Endometrial microvascular endothelial cells (primary cell): Measurements from ENCODE around the gene AMACR. TPM values are rescaled to one million over a fixed set of nuclear protein-coding genes. Genes with fewer than 3 reads are reported as not detected.

Experiments used
- in situ Hi-C: cut with HindIII; loops from 2 replicates; pipeline ENCODE4 v1.10.0; 2017; ENCODE audit warnings: low sequenced_read_pairs, low pct_unique_long_range_greater_than_20kb; ENCODE audit errors: inconsistent ontology term
- total RNA-seq: library from RNA; depleted of rRNA; stranded (reverse); fragments of >200 nt; gene quantifications from one replicate; pipeline ENCODE4 v1.2.3, GENCODE V29; 2015; ENCODE audit errors: inconsistent ontology term

Gene AMACR
- total RNA-seq = 8.4 TPM

DNA sequence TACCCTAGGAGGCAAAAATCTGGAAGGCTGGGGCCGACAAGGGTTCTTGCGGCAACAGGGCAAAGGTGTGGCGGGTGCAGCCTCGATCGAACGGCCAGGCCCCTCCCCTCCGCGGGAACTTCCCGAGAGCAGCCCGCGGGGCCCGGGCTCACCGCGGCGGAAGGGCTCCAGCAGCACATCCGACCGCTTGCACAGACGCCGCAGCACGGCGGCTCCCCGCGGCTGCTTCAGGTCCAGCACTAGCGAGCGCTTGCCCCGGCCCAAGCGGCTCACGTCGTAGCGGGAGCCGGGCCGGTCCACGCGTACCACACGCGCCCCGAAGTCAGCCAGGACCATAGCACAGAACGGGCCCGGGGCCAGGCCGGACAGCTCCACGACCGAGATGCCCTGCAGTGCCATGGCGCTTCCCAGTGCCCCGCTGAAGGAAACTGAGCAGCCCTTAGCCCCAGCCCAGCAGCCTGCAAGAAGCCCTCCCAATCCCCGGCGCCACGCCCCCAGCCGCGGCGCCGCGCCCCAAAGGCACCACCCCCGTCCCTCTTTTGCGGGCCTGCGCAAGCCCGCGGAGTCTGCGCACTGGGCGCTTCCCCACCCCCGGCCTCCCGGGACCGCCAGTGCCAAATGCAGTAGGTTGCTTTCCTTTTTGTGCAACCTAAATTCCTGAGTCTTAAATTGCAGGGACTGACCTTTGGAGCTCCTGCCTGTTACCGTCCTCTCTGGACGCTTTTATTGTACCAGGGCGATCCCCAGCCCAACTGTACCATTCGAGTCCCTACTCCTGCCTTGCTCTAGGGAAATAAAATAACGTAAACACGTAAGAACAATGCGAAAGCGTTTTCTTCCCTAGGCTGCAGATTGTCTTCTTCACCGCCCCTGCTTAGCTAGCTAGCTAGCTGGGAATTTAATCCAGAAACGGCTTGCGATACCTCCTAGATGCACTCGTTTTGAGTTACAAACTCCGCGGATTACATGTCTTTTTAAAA lies at the start of gene AMACR:
Gene AMACR (minus strand): TSS at position 430 of the 980 bp plus-strand sequence. CDS start 31 bp downstream, at position 399.
- in situ Hi-C loops = no loop called here

DNA sequence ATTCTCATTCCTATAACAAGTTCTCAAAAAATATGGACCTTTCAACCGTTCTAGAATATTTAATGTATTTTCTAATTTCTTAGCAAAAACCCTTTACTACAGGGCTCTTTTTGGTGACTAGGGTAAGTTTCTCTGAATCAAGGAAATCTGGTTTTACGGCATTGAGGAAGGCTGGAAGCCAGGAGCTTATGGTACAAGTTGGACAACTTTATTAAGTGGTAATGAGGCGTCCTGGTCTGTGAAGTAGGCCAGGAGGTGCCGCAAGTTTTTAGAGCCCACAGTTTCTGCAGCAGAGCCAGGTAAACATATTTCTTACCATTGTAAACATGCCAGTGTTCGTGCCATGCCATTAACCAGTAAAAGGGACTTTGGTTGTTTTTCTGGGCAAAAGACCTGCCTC lies 49.7 kb upstream of the AMACR start:
- in situ Hi-C loops = no loop called here

DNA sequence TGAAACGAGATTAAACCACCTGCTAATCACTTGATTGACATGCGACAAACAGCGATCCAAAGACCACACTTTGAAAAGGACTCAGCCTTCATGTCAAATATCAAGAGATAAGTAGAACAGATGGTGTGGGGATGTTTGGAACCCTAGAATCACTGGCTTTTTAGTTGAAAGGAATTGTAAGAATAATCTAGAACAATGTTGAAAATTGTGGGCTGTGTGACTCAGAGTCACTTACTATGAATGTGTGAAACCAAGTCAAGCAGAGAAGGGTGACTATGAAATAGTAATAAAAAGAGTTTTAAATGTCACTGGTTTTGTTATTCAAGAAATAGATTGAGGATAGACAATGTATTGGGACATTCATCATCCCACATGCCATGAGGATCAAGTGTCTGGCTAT lies 49.3 kb upstream of the AMACR start:
- in situ Hi-C loops = no loop called here

DNA sequence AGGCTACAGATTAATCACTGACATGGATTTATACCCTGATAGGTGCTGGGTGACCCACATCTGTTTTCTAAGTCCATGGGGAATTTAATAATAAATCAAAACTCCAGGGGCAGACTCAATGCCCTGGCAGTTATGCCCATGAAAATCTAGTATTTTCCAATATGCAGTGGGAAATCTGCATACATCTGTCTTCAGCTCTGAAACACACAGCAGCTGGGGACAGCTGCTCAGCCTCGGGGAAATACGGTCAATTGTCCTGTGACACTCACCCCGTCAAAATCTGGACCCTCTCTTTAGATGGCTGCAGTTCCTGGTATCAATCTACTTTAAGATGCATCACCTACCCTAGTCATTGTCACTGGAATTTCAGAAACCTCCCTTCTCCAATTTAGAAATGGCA lies 47.8 kb upstream of the AMACR start:
- in situ Hi-C loops = no loop called here

DNA sequence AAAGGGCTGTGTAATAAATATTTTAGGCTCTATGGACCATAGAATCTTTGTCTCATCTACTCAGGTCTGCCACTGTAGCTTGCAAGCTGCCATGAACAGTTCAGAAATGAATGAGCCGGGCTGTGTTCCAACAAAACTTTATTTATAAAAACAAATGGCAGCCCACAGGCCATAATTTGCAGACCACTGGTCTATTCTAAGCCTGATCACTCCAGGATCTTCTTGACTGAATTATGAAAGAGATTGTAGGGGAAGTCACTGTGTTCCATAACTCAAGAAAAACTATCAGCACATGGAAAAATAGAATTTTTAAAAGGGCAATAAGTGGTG lies 46.5 kb upstream of the AMACR start:
- in situ Hi-C loops = no loop called here

DNA sequence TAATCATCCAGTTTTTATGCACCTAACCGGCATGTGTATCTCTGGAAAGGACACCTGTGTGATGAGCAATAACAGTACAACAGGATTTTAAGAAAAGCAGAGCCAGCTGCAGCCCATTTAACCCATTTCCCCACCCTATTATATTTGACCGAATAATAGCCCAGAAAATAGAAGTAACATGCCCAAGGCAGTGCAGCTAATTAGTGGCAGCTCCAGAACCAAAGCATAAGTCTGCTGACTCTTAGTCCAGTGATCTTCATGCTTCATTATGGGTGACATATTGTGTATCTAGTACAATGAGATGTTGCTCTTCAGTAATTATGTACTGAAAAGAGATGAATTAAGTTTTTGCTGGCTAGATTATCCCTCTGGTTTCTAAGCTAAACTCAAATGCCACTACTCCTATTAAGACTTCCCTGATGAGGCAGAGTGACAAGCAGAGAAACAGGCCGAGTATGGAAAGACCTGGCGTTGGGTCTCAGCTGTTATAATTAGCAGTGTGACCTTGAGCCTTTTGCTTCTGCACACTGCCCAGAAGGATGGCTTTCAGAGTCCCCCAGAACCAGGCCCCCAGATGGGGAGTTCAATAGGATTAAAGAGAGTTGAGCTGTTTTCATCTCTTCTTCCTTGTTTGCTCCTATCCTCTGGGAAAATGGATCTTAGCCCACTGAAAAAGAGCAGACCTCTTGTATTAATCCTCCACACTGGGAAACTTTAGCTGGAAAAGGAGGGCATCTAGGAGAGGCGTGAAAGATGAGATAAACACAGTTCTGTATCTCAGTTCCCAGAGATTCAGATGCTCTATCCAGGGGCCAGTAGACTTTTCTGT lies 45.9 kb upstream of the AMACR start:
- in situ Hi-C loops = no loop called here

DNA sequence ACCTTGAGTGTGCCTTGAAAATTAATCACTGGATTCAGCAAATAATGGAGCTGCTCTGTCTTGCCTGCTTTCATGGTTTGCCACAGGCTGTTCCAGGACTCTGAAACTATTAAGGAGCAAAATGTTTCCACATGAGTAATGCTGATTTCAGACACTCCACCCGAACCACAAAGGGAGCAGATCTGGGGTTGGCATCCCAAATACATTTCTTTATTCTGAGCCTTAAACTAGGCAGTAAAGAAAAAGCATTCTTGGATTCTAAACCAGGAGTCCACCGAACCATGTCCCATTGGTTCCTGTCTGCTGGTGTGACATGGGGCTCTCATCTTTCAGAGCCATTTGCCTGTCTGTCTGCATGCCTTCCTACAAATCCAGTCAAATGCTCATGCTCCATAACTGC lies 45.3 kb upstream of the AMACR start:
- in situ Hi-C loops = no loop called here

DNA sequence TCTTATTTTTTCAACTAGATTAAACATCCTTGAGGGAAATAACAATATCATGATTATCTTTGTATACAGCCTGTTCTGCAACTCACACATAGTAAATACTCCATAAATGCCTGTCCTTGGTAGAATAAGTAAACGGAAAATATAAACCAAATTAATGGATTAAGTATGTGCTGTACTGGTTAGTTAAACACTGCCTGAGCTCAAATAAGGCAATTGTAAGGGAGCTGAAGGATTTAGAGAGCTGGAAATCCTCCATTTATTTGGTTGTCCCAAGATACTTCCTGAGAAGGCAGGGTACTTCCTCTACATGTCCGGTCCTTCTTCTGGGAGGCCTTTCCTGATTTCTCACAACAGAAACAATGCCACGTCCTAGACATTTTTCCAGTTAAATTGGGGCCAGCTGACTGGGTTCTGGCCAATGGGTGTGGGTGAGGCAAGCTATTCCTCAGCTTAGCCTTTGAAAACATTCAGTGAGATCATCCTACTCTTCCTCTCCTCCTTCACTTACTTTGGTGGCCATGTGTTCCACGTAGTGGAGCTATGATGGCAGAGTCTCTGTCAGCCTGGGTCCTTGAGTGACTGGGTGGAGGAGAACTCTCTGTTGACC lies 43.6 kb upstream of the AMACR start:
- in situ Hi-C loops = no loop called here

DNA sequence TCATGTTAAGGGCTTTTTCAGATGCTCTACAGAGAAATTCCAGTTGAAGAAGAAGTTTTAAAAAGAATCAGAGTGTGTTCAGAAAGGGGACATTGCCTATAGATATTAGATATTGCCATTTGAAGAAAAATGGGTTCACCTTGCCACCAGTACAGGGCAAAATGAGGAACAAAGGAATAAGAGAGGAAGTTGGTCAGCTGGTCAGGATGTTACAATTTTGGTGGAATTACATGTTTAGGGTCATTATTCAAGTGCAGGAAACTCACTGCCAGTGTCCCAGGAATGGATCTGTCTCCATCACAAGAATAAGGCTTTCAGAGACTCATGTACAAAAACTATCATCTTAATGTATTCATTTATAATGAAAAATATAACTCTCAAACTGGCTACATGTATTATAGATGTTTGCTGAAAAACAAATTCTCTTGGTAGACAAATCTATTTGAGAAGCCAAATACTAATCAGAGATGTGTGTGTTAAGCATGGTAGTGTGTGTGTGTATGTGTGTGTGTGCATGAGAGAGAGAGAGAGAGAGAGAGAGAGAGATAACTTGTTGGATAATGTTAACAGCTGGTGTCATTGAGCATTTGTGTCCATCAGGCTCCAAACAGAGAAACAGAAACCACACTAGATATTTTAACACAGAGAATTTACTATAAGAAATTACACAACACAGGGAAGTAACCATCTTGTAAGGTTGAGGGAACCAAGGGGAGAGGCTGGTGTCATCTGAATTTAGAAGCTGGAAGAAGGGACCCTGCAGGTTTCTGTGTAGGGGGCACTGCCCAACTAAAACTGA lies 40.1 kb upstream of the AMACR start:
- in situ Hi-C loops = no loop called here

DNA sequence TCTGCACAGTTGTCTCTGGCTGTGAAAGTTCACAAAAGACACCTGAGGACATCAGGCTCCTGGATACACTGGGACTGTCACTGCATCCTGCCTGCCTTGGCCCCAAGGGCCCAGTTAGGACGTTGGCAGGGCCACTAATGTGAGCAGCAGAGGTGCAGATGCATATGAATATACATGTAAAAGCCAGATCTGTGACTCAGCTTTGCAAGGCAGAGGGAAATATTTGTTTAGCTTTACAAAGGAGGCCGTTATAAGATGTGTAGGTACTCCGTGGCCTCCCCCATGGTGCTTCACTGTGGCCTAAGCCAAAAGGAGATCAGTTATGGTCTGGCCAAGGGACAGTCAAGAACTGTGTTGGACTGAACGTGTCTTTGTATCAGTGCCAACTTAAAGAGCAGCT lies 39.3 kb upstream of the AMACR start:
- in situ Hi-C loops = no loop called here

DNA sequence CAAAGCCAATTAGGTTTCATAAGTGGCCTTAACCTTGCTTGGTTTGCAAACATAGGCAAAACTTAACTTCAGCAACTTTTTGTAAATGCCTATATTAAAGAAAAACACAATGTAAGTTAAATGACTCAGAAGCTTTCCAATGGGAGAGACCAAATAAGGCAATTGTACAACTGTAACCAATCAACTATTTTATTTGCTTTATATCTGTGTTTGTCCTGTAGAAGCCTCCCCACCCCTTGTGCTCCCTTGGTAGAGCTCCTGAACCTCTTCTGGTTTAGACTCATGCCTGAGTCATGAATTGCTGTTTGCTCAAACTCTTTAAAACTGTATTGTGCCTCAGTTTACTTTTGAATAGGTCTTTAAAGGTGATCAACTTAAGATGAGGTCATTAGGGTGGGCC lies 38.1 kb upstream of the AMACR start:
- in situ Hi-C loops = no loop called here

DNA sequence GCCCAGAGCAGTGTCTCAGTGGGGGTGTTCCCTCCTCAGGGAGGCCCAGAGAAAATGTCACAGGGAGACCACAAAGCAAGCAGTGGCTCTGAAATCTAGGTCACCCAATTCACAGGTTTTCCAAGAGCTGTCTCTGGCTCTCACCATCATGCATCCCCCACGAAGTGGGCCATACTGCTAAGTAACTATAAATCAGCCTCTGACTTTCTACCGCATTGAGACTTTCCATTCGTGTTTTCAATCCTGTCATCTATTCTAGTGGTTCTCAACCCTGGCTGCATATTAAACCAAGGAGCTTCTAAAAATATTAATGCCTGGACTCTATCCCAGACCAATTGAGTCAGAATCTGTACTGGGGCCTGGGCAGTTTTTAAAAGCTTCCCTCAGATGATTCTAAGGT lies 37.2 kb upstream of the AMACR start:
- in situ Hi-C loops = no loop called here

DNA sequence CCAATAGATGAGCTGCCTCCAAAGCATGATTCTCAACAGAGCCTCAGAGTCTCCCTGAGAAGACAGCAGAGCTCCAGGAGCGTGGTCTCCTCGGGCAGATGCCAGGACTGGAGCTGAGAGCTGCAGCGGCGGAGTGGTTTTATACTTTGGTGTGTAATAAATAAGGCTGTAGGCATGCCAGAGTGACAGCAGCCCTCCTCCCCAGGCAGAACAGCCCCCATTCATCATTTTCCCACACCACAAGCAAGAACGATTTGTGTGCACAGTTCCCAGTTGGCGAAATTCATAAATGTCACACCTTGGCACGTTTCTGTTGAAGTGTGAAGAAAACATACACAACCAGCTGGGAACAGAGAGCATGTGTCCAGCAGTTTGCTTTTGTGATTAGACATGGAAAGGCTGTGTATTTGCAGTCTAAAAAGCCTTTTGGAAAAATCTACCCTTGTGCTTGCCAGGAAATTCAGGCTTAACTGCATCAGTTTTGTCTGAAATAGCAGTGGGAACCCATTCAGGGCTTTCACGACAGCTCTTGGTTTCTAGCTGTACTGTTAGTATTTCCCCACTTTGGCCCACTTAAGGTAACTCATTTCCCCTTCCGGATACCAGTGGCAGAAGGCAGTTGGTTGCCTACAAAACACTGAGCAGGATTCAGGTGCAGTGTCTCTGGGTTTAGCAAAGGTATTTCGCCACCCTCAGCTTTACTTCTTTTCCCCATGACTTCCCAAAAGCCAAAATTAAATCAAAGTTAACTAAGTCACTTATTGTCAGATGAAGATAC lies 35.4 kb upstream of the AMACR start, which contains the start of gene C1QTNF3:
Gene C1QTNF3 (minus strand): TSS at position 115 of the 778 bp plus-strand sequence. CDS start 88 bp downstream, at position 27.
- in situ Hi-C loops = no loop called here

DNA sequence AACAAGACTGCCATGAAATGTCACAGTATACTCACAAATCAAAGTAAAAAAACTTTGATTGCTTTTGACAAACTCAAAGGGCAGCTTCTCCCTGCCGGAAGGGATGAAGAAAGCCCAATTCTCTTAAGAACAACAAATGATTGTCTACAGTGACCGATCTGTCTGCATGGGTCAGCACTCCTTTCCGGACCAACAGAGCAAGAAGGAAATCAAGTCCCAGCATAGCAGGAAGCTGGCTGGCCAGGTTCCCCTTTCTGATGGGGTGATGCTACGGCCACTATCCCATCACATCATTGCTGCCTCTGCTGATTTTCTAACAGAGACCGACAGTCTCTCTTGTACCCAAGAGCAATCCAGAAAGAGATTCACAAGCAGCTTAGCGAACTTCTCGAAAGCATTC lies 34.5 kb upstream of the AMACR start:
- in situ Hi-C loops = no loop called here

DNA sequence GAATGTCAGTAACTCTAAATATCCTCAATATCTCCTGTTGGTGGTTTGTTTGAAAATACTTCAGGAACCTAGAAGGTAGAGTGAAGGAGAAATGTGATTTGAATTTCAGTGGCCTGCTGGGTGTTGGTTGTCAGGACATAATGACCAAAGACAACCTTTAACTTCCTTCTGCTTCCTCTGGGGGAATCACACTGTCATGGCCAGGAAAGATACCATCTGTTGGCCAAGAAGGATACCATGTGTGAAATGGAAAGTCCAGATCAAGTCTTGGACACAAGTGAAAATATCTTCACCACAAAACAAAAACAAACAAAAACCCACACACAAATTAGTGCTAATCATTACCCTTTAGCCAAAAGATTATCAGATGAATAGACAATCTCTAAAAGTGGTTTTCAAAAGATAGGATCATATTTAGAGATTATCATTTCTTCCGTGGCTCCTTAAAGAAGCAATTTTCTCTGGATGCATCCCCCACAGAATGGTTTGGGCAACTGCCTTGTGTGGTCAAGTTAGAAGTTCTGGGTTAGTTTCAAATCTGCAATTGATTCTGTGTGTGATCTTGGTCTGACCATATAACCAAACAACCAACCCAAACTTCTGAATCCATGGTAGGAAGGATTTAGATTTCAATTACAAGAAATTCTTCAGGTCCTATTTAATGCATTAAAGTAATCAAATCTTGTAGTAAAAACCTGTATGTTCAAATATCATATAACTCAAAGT lies 33.6 kb upstream of the AMACR start:
- in situ Hi-C loops = no loop called here

DNA sequence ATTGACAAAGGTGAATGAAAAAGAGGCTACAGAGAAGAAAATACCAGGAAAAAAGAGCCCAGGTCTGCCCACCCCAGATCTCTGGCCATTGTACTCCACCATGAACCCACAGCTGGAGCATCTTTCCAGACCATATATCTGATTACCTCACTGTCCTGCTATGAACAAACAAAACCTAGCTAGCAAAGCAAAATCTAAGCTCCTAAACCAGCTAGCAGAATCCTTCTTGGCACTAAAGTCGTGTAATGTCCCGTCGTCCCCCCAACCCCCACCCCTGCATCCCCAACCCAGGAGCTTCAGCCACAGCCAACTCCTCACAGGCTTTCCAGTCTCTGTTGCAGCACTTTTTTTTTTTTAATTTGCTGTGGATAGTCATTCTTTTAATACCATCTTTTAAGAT lies 32.6 kb upstream of the AMACR start:
- in situ Hi-C loops = no loop called here

DNA sequence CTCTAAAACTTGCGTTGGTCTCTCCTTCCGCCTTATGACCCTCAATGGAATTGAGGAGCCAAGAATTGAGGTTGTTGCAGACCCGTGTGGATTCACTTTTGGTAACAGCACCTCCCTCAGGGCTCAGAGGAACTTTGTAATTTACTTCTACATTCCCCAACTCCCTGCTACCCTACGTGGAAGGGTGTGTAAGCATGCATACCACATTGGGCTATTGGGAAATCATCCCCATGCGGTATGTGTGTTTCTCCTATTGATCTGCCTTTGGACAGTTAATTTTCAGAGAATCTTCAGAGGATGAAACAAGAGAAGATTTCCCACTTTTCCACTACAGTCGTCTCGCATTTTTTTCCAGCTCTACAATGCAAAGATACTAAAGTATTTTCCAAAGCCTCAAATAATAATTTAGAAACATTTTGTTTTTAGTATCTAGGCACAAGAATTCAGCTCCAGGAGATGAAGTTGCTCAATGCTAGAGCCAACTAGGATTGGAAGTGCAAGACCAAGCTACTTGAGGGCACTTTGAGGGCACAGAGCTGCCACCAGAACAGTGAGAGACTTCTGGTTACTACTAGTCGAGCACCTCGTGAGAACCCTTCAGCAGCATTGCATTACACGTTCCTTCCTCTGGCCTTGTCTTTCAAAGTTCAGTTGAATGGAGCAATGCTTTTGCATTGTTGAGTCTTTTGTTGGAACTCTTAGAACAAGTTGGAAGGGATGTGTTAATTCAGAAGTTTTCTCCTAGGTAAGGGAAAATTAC lies 31.7 kb upstream of the AMACR start:
- in situ Hi-C loops = no loop called here
